ENCODE measurements around the gene SLC9A9. TPM values are rescaled to one million over a fixed set of nuclear protein-coding genes. Genes with fewer than 3 reads are reported as not detected.
A peak's percentile ranks its signal among the peaks of the same experiment; 100 is the strongest.

The SLC9A9 gene
- total and polyA plus RNA-seq, 9 of the 15 experiments (the other 6 are each of a cell fraction or from before 2014, with no cell fraction given), result 0.03 to 0.13 TPM; not detected in 7

DNA sequence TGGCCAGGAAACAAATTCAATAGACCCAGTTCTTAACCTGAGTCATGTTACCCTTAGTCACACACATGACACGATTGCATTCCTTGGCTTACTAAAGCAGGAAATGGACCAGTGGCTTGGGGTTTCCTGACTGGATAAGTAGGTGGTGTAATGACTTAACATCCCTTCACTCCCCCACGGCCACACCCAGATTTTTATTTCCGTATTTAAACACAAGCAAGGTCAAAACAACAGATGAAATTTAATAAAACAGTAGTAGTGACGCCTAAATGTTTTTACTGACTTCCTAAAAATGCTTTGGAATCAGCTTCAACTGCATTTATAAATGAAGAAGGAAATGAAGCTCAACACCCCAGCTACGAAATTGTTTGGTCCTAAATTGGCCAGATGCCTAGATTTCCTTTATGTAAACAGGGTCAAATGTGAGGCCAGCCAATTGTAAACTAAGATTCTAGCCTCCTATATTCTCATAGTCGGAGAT lies 404.4 kb downstream of the SLC9A9 start (continued):
- TF ChIP-seq, protein P1, sequence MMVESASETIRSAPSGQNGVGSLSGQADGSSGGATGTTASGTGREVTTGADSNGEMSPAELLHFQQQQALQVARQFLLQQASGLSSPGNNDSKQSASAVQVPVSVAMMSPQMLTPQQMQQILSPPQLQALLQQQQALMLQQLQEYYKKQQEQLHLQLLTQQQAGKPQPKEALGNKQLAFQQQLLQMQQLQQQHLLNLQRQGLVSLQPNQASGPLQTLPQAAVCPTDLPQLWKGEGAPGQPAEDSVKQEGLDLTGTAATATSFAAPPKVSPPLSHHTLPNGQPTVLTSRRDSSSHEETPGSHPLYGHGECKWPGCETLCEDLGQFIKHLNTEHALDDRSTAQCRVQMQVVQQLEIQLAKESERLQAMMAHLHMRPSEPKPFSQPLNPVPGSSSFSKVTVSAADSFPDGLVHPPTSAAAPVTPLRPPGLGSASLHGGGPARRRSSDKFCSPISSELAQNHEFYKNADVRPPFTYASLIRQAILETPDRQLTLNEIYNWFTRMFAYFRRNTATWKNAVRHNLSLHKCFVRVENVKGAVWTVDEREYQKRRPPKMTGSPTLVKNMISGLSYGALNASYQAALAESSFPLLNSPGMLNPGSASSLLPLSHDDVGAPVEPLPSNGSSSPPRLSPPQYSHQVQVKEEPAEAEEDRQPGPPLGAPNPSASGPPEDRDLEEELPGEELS (CRISPR knock-in tag; IDR thresholded peaks at IDR 0.05; ENCODE audit: borderline replicate concordance), result no peak
- TF ChIP-seq FOSL1 (tag; conservative IDR thresholded peaks at IDR 0.05), result peak; percentile 91
- no peak for TF ChIP-seq ARHGAP35 (IDR thresholded peaks at IDR 0.05; ENCODE audit: partially characterized antibody)
- peak; percentile 95 for TF ChIP-seq ZNF584 (CRISPR knock-in tag; IDR thresholded peaks at IDR 0.05; ENCODE audit: low read depth)
- TF ChIP-seq, protein P2, sequence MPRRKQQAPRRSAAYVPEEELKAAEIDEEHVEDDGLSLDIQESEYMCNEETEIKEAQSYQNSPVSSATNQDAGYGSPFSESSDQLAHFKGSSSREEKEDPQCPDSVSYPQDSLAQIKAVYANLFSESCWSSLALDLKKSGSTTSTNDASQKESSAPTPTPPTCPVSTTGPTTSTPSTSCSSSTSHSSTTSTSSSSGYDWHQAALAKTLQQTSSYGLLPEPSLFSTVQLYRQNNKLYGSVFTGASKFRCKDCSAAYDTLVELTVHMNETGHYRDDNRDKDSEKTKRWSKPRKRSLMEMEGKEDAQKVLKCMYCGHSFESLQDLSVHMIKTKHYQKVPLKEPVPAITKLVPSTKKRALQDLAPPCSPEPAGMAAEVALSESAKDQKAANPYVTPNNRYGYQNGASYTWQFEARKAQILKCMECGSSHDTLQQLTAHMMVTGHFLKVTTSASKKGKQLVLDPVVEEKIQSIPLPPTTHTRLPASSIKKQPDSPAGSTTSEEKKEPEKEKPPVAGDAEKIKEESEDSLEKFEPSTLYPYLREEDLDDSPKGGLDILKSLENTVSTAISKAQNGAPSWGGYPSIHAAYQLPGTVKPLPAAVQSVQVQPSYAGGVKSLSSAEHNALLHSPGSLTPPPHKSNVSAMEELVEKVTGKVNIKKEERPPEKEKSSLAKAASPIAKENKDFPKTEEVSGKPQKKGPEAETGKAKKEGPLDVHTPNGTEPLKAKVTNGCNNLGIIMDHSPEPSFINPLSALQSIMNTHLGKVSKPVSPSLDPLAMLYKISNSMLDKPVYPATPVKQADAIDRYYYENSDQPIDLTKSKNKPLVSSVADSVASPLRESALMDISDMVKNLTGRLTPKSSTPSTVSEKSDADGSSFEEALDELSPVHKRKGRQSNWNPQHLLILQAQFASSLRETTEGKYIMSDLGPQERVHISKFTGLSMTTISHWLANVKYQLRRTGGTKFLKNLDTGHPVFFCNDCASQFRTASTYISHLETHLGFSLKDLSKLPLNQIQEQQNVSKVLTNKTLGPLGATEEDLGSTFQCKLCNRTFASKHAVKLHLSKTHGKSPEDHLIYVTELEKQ (CRISPR knock-in tag; IDR thresholded peaks at IDR 0.05), result no peak
- 0 out of 4 replicates have a peak, but pooled peaks have one; percentile 14 to 36 for TF ChIP-seq FOXK2 (conservative IDR thresholded peaks at IDR 0.05 in 1 of 2, IDR thresholded peaks at IDR 0.05 in 1 of 2; ENCODE audit: low read depth in 2 of 2)
- TF ChIP-seq CBFA2T3 (IDR thresholded peaks at IDR 0.05), result peak; percentile 16; the same call in 1 of the 2 replicates
- peak; percentile 35; the same call in 1 of the 2 replicates for TF ChIP-seq ARID1B (IDR thresholded peaks at IDR 0.05)
- no peak for TF ChIP-seq THRAP3 (IDR thresholded peaks at IDR 0.05; ENCODE audit: borderline replicate concordance)
- peak; percentile 57 for TF ChIP-seq ELF1 (tag; IDR thresholded peaks at IDR 0.05)
- no peak for TF ChIP-seq ZNF699 (CRISPR knock-in tag; IDR thresholded peaks at IDR 0.05; ENCODE audit: insufficient replicate concordance)
- peak; percentile 82 for TF ChIP-seq NFE2 (IDR thresholded peaks at IDR 0.05; ENCODE audit: low read depth)
- TF ChIP-seq, protein P3, sequence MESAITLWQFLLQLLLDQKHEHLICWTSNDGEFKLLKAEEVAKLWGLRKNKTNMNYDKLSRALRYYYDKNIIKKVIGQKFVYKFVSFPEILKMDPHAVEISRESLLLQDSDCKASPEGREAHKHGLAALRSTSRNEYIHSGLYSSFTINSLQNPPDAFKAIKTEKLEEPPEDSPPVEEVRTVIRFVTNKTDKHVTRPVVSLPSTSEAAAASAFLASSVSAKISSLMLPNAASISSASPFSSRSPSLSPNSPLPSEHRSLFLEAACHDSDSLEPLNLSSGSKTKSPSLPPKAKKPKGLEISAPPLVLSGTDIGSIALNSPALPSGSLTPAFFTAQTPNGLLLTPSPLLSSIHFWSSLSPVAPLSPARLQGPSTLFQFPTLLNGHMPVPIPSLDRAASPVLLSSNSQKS (CRISPR knock-in tag; IDR thresholded peaks at IDR 0.05), result no peak
- TF ChIP-seq ASH1L (IDR thresholded peaks at IDR 0.05; ENCODE audit: borderline replicate concordance, low read depth, partially characterized antibody), result no peak
- no peak for TF ChIP-seq USF2 (CRISPR knock-in tag; IDR thresholded peaks at IDR 0.05)
